Panc1 (cell line): Measurements from ENCODE around the gene CEP162. TPM values are rescaled to one million over a fixed set of nuclear protein-coding genes. Genes with fewer than 3 reads are reported as not detected.

Experiments
- ATAC-seq: fragments of 200-7000 bp; cut with Tn5 transposase; 2 replicates; pipeline ENCODE4 v1.9.1; 2020; ENCODE audit warnings: mild to moderate bottlenecking, moderate library complexity
- BruUV-seq: library from RNA; stranded (reverse); fragments of 400-500 nt; replicated peaks from 2 replicates; lab custom pipeline; 2021; lab: Mats Ljungman, UMichigan
- CTCF ChIA-PET: fragments of 300-600 bp; sonication (Branson Sonifier 250); formaldehyde crosslinking; loops from one replicate; lab custom pipeline; 2022; ENCODE audit warnings: antibody characterized with exemption; lab: Charles Lee
- POLR2A ChIA-PET: fragments of 300-600 bp; sonication (Branson Sonifier 250); formaldehyde crosslinking; loops from one replicate; lab custom pipeline; 2022; ENCODE audit warnings: antibody characterized with exemption; lab: Charles Lee
- DNase-seq: peaks from one replicate; pipeline ENCODE4 v3.0.0-alpha.2; 2010; ENCODE audit warnings: low read depth, low spot score
- H3K27ac ChIP-seq: 2 replicates; pipeline ENCODE4 v1.5.1; 2011; ENCODE audit warnings: mild to moderate bottlenecking, low read length, inconsistent platforms
- H3K27me3 ChIP-seq: fragments of 200-500 bp; sonication (Bioruptor generic); 2 replicates; pipeline ENCODE4 v1.6.0; 2014; ENCODE audit warnings: low read length, inconsistent platforms; ENCODE audit not compliant: control insufficient read depth, insufficient read depth
- H3K36me3 ChIP-seq: fragments of 200-500 bp; sonication (Bioruptor generic); 2 replicates; pipeline ENCODE4 v1.5.1; 2014; ENCODE audit warnings: inconsistent platforms, mild to moderate bottlenecking, low read length, moderate library complexity; ENCODE audit not compliant: control insufficient read depth, insufficient read depth
- H3K4me1 ChIP-seq: 2 replicates; pipeline ENCODE4 v1.5.1; 2011; ENCODE audit warnings: inconsistent platforms, mild to moderate bottlenecking, low read length, moderate library complexity; ENCODE audit not compliant: control insufficient read depth, insufficient read depth
- H3K4me3 ChIP-seq, 2 experiments: 2 replicates each; pipeline ENCODE4 v1.5.1; 2011 to 2012; ENCODE audit warnings: low read depth in 2 of 2, low read length in 2 of 2, mild to moderate bottlenecking in 2 of 2, inconsistent platforms in 1 of 2, moderate library complexity in 1 of 2
- H3K9me3 ChIP-seq: fragments of 200-500 bp; sonication (Bioruptor generic); 2 replicates; pipeline ENCODE4 v1.5.1; 2014; ENCODE audit warnings: low read depth, mild to moderate bottlenecking, inconsistent platforms, low read length, moderate library complexity; ENCODE audit not compliant: control insufficient read depth, insufficient read depth
- CTCF ChIP-seq: fragments of 450-650 bp; IDR thresholded peaks from 2 replicates; pipeline ENCODE4 v1.5.1; 2017; ENCODE audit warnings: mild to moderate bottlenecking
- POLR2AphosphoS5 ChIP-seq: IDR thresholded peaks from 2 replicates; pipeline ENCODE4 v1.6.1; 2012; ENCODE audit warnings: mild to moderate bottlenecking, low read depth, low read length, moderate library complexity
- REST ChIP-seq, 2 experiments: IDR thresholded peaks; 2 replicates each; pipeline ENCODE4 v1.6.1; 2011 to 2012; ENCODE audit warnings: low read depth in 2 of 2, control low read depth in 1 of 2, low read length in 1 of 2, mild to moderate bottlenecking in 1 of 2, moderate library complexity in 1 of 2; ENCODE audit not compliant: insufficient read depth in 1 of 2
- SIN3A ChIP-seq: IDR thresholded peaks from 2 replicates; pipeline ENCODE4 v1.6.1; 2012; ENCODE audit warnings: low read depth, mild to moderate bottlenecking, low read length, moderate library complexity, borderline replicate concordance; ENCODE audit not compliant: insufficient read depth
- TCF7L2 ChIP-seq: IDR thresholded peaks from 2 replicates; pipeline ENCODE4 v1.6.1; 2011; ENCODE audit warnings: mild to moderate bottlenecking, low read depth, low read length, inconsistent platforms
- in situ Hi-C: cut with HindIII; loops from 2 replicates; pipeline ENCODE4 v1.10.0; 2016; ENCODE audit warnings: low sequenced_read_pairs, low pct_unique_long_range_greater_than_20kb
- intact Hi-C: fragments of 100-400 bp; cut with micrococcal nuclease; formaldehyde crosslinking; loops from one replicate; pipeline ENCODE4 v1.10.0; 2022; ENCODE audit not compliant: unreplicated experiment
- total RNA-seq: library from RNA; stranded (reverse); gene quantifications from one replicate; pipeline ENCODE4 v1.2.1, GENCODE V29; 2021; ENCODE audit not compliant: unreplicated experiment

Gene CEP162
- total RNA-seq, 1 experiment from 2014 or later: 5.3 TPM

GRCh38 chr6:84260196-84260595, 32.8 kb upstream of the CEP162 start:
- ATAC-seq (no peak), DNase-seq (no peak)
- Histone ChIP-seq H3K9me3 (no peaks in the 10 kb centered on the region), H3K27ac (no peak overlapping the region), H3K36me3 (no peaks in the 10 kb centered on the region), H3K4me3 (no peak overlapping the region), H3K4me1 (no peaks in the 10 kb centered on the region), H3K27me3 (no peaks in the 10 kb centered on the region)
- ChIA-PET POLR2A (interaction anchor here (0.6 kb wide), 1 partner anchor 16 kb away, joined by 4 read pairs; no protein-coding TSS in a partner anchor), CTCF (no interaction called here)
- intact Hi-C loops (no loop called here), in situ Hi-C loops (no loop called here)
- no TSS peak for BruUV-seq
- no peak for TF ChIP-seq SIN3A
- TF ChIP-seq TCF7L2: no peak
- no peak for TF ChIP-seq CTCF
- TF ChIP-seq REST (IDR thresholded peaks at IDR 0.05; ENCODE audit: insufficient read depth in 1 of 2, low read depth in 2 of 2, low read length in 1 of 2): no peak
- no peak for TF ChIP-seq POLR2AphosphoS5

GRCh38 chr6:84258866-84259265, 31.4 kb upstream of the CEP162 start:
- POLR2A ChIA-PET: interaction anchor here (0.6 kb wide), 1 partner anchor 17 kb away, joined by 4 read pairs; no protein-coding TSS in a partner anchor

More at GRCh38 chr6:84258866-84259265, 31.4 kb upstream of the CEP162 start:
- CTCF ChIA-PET: no interaction called here
- Histone ChIP-seq H3K27me3 (no peaks in the 10 kb centered on the region), H3K27ac (no peak overlapping the region), H3K9me3 (no peaks in the 10 kb centered on the region), H3K4me3 (no peak overlapping the region), H3K36me3 (no peaks in the 10 kb centered on the region), H3K4me1 (no peaks in the 10 kb centered on the region)
- no peak for DNase-seq
- intact Hi-C loops (no loop called here), in situ Hi-C loops (no loop called here)
- no peak for TF ChIP-seq SIN3A
- TF ChIP-seq CTCF: no peak
- no peak for TF ChIP-seq TCF7L2
- no TSS peak for BruUV-seq
- no peak for ATAC-seq
